Subcutaneous abdominal adipose tissue (tissue), 5 donors: Measurements from ENCODE around the gene ARHGAP44.

Experiments used
- H3K27ac ChIP-seq: one replicate; pipeline ENCODE4 v1.7.0; 2013; ENCODE audit warnings: low read depth, mild to moderate bottlenecking, inconsistent platforms, low read length, moderate library complexity
- H3K27me3 ChIP-seq, 5 donors: one replicate each; pipeline ENCODE4 v1.7.0; 2013; ENCODE audit warnings: low read length in 5 of 5, inconsistent platforms in 1 of 5; ENCODE audit not compliant: control insufficient read depth in 5 of 5, insufficient read depth in 4 of 5
- H3K36me3 ChIP-seq, 5 donors: one replicate each; pipeline ENCODE4 v1.7.0; 2013; ENCODE audit warnings: low read length in 5 of 5; ENCODE audit not compliant: control insufficient read depth in 5 of 5, insufficient read depth in 5 of 5
- H3K4me1 ChIP-seq, 5 donors: one replicate each; pipeline ENCODE4 v1.7.0; 2013; ENCODE audit warnings: low read length in 5 of 5, mild to moderate bottlenecking in 3 of 5, moderate library complexity in 1 of 5; ENCODE audit not compliant: control insufficient read depth in 5 of 5, insufficient read depth in 5 of 5
- H3K4me3 ChIP-seq, 5 donors: one replicate each; pipeline ENCODE4 v1.7.0; 2013; ENCODE audit warnings: low read length in 5 of 5, low read depth in 1 of 5
- H3K9ac ChIP-seq, 5 donors: one replicate each; pipeline ENCODE4 v1.7.0; 2013; ENCODE audit warnings: low read length in 5 of 5, mild to moderate bottlenecking in 4 of 5, moderate library complexity in 3 of 5
- H3K9me3 ChIP-seq, 5 donors: one replicate each; pipeline ENCODE4 v1.7.0; 2013; ENCODE audit warnings: low read length in 5 of 5; ENCODE audit not compliant: control insufficient read depth in 5 of 5
- donor health status: healthy.
- donor health status: healthy.
- donor health status: healthy.
- donor health status: healthy.
- donor health status: healthy.

The ARHGAP44 gene

GRCh38 chr17:12909511-12909910, 120.2 kb downstream of the ARHGAP44 start:
- Histone ChIP-seq H3K27me3 (no peaks in the 10 kb centered on the region), H3K4me1 (no peaks in the 10 kb centered on the region), H3K9ac (no peak overlapping the region), H3K9me3 (peaks cover 4 to 13% (median 7%) of the 10 kb centered on the region in 5 donors), H3K4me3 (no peak overlapping the region), H3K27ac (no peak overlapping the region), H3K36me3 (no peaks in the 10 kb centered on the region)

- Histone ChIP-seq H3K9ac (no peak overlapping the region), H3K4me1 (no peaks in the 10 kb centered on the region), H3K36me3 (no peaks in the 10 kb centered on the region), H3K27me3 (no peaks in the 10 kb centered on the region), H3K9me3 (peaks cover 4 to 13% (median 7%) of the 10 kb centered on the region in 5 donors), H3K4me3 (no peak overlapping the region), H3K27ac (no peak overlapping the region)
These were observed 121.9 kb downstream of the ARHGAP44 start for GRCh38 chr17:12911239-12911638.

- H3K27ac ChIP-seq: no peak overlapping the region
- H3K4me1 ChIP-seq: no peaks in the 10 kb centered on the region
- no peak overlapping the region for H3K4me3 ChIP-seq
- H3K36me3 ChIP-seq: no peaks in the 10 kb centered on the region
- no peak overlapping the region for H3K9ac ChIP-seq
- H3K9me3 ChIP-seq: no peaks in the 10 kb centered on the region
- no peaks in the 10 kb centered on the region for H3K27me3 ChIP-seq
These were observed 128.1 kb downstream of the ARHGAP44 start for GRCh38 chr17:12917399-12917798.

GRCh38 chr17:12918142-12918541, 128.8 kb downstream of the ARHGAP44 start:
- H3K4me3 ChIP-seq: no peak overlapping the region
- H3K9me3 ChIP-seq: no peaks in the 10 kb centered on the region
- H3K4me1 ChIP-seq: no peaks in the 10 kb centered on the region
- no peaks in the 10 kb centered on the region for H3K36me3 ChIP-seq
- no peak overlapping the region for H3K27ac ChIP-seq
- no peak overlapping the region for H3K9ac ChIP-seq
- H3K27me3 ChIP-seq: no peaks in the 10 kb centered on the region

- Histone ChIP-seq H3K27me3 (no peaks in the 10 kb centered on the region), H3K9me3 (peaks cover 0 to 2% (median 0%) of the 10 kb centered on the region in 5 donors), H3K4me1 (peaks cover 0 to 2% (median 0%) of the 10 kb centered on the region in 5 donors), H3K36me3 (no peaks in the 10 kb centered on the region), H3K9ac (no peak overlapping the region), H3K27ac (no peak overlapping the region), H3K4me3 (no peak overlapping the region)
These were observed 132.8 kb downstream of the ARHGAP44 start for GRCh38 chr17:12922120-12922519.

- H3K9ac ChIP-seq: no peak overlapping the region
- H3K4me3 ChIP-seq: no peak overlapping the region
- peaks cover 0 to 2% (median 0%) of the 10 kb centered on the region in 5 donors for H3K9me3 ChIP-seq
- no peaks in the 10 kb centered on the region for H3K27me3 ChIP-seq
- H3K27ac ChIP-seq: no peak overlapping the region
- no peaks in the 10 kb centered on the region for H3K36me3 ChIP-seq
- H3K4me1 ChIP-seq: peaks cover 0 to 13% (median 3%) of the 10 kb centered on the region in 5 donors
These were observed 135.3 kb downstream of the ARHGAP44 start for GRCh38 chr17:12924614-12925013.

- H3K9ac ChIP-seq: no peak overlapping the region
- peaks cover 0 to 2% (median 0%) of the 10 kb centered on the region in 5 donors for H3K9me3 ChIP-seq
- H3K36me3 ChIP-seq: no peaks in the 10 kb centered on the region
- peaks cover 0 to 13% (median 3%) of the 10 kb centered on the region in 5 donors for H3K4me1 ChIP-seq
- no peak overlapping the region for H3K4me3 ChIP-seq
- no peak overlapping the region for H3K27ac ChIP-seq
- no peaks in the 10 kb centered on the region for H3K27me3 ChIP-seq
These were observed 137.7 kb downstream of the ARHGAP44 start for GRCh38 chr17:12927001-12927400.

GRCh38 chr17:12927541-12928425, 138.5 kb downstream of the ARHGAP44 start:
- Histone ChIP-seq H3K36me3 (no peaks in the 10 kb centered on the region), H3K27ac (no peak overlapping the region), H3K9ac (no peak overlapping the region), H3K4me1 (peaks cover 0 to 13% (median 3%) of the 10 kb centered on the region in 5 donors), H3K27me3 (no peaks in the 10 kb centered on the region), H3K4me3 (no peak overlapping the region), H3K9me3 (peaks cover 0 to 2% (median 0%) of the 10 kb centered on the region in 5 donors)

- H3K27ac ChIP-seq: no peak overlapping the region
- H3K9ac ChIP-seq: no peak overlapping the region
- no peak overlapping the region for H3K4me3 ChIP-seq
- peaks cover 0 to 13% (median 3%) of the 10 kb centered on the region in 5 donors for H3K4me1 ChIP-seq
- H3K27me3 ChIP-seq: no peaks in the 10 kb centered on the region
- no peaks in the 10 kb centered on the region for H3K9me3 ChIP-seq
- no peaks in the 10 kb centered on the region for H3K36me3 ChIP-seq
These were observed 139.4 kb downstream of the ARHGAP44 start for GRCh38 chr17:12928736-12929135.

- H3K9me3 ChIP-seq: no peaks in the 10 kb centered on the region
- no peak overlapping the region for H3K27ac ChIP-seq
- H3K4me3 ChIP-seq: no peak overlapping the region
- H3K36me3 ChIP-seq: no peaks in the 10 kb centered on the region
- no peaks in the 10 kb centered on the region for H3K4me1 ChIP-seq
- H3K27me3 ChIP-seq: no peaks in the 10 kb centered on the region
- H3K9ac ChIP-seq: no peak overlapping the region
These were observed 147.2 kb downstream of the ARHGAP44 start for GRCh38 chr17:12936501-12936900.
